Islet precursor cell (in vitro differentiated cells): ENCODE data around the gene NRN1.

Experiments used
- DNase-seq: peaks from one replicate; pipeline ENCODE4 v3.0.0-alpha.2; 2018

Gene NRN1

DNA sequence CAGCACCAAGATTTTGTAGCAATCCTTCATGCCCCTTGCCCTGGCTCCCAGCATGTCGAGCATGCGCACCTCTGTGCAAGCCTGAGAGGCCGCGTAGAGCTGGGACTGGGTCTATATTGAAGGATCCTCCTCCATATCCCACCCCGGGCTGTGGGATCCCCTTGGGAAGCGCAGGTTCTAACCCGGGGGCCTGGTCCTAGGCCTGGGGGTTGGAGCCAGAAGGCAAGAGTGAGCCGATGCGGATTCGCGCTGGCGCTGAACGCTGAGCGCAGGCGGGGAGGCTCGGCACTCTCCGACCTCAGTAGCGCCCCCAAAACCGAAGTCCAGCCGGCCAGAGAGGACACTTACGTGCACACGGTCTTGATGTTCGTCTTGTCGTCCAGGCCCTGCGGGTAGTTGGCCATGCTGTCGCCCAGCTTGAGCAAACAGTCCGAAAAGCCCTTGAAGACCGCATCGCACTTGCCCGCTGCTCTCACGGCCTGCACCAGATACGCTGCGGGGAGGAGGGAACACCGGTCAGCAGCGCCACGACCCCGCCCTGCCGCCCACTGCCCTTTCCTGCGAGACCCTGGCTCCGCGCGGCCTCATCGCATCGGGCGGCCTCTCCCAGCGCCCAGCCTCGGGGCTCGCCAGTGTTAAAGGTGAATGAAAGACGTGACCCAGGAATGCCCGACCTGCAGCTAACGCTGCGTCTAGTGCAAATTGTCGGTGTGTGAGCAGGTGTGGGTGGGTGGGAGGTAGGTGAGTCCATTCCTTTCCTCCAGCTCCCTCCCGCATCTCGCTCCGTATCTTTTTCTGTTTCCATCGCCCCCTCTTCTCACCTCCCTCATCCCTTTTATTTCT, 4.5 kb downstream of the NRN1 start:
- no peak for DNase-seq

DNA sequence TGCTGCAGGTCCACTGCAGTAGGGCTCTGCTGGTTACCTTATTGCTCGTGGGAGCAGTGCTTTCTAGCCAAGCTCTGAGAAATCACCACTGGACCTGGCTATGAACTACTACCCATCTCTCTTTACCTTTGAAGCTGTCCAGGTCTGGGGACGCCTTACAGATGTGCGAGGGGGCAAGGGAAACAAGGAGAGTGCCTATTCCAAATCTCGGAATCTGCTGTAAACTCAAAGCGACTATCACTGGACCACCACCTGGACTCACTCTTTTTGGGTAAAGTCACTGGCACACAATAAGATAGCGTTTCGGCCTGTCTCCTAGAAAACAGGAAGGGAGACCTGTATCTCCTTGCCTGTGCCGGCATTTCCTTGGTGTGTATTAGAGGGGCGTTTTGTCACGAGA, 5.3 kb downstream of the NRN1 start:
- DNase-seq, result no peak

DNA sequence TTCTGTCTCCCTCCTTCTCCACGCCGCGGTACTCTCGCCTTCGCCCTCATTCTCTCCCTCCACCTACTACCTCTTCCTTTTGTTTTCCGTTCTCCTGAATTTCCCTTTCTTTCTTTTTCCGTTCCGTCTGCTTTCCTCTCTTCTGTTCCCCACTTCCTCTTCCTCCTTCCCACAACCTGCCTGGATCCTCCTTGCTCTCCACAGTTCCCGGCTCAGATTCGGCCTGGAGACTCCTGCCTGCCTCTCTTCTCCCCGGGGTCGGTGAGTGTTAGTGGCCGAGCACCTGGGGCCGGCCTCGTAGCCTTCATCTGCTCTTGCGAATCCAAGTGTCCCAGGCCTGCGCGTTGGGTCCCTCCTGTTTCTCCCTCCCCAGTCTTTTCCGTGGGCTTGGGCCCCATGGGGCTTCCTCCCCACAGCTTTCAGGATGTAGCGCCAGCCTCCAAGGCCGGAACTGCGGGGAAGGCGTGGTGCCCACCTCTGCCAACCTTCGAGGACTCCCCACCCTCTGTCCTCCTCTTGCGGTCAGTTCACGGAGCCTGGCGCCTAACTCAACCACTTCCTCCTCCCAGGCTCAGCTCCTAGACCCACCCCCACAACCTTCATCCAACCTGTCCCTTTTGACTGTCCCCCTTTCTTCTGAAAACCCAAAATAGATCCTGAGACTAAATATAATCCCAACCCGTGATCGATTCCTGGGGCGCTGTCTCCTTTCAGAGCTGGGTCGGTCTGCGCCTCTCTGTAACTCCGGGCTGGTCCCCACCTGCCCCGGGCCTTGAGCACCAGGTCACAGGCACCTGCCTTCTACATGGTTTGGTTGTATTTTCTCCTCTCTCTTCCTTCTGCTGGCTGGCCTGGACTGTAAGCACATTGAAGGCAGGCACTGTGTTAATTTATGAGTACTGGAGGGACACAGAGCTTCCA, 6.8 kb downstream of the NRN1 start:
- DNase-seq, result no peak

DNA sequence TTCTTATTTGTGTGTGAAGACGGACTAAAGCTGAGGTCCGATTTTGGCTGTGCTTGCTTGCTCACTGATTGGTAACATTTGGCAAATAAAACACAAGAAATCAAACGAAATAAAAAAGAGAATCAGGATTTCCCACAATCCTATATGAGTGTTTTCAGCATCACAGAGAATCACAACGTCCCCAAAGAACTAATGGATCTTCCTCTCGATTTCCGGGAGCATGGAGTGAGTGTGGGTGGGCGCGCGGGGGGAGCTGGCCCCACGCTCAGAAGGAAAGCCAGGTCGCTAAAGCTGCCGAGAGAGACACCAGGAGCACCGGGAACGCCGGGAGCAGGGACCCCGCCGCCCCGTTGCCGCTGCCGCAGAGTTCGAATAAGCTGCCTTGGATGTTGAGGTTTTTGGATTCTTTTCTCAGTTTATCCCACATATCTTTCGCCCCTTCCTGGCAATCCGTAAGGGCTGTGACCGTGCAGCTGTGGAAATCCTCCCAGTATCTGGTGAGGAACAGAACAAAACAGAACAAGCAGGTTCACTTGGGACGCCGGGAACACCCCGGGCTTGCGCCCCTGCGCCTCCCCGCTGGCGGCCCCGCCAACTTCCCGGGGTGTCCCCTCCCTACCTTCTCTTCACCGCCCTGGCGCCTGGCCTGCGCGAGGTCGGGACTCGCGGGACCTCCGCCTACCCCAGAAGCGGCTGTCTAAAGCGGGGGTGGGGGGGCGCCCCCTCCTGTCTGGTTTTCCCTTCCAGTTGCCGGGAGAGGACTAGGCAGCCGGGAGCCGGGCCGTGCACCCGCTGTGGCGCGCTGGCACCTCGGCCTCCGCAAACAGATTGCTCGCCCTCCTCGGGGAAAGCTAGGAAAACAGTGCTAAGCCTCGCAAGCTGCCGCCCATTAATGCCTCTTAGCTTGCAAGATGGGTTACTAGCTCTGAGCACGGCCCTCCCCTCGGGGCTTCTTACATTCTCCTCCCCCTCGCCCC, 7.7 kb downstream of the NRN1 start:
- DNase-seq, result no peak

DNA sequence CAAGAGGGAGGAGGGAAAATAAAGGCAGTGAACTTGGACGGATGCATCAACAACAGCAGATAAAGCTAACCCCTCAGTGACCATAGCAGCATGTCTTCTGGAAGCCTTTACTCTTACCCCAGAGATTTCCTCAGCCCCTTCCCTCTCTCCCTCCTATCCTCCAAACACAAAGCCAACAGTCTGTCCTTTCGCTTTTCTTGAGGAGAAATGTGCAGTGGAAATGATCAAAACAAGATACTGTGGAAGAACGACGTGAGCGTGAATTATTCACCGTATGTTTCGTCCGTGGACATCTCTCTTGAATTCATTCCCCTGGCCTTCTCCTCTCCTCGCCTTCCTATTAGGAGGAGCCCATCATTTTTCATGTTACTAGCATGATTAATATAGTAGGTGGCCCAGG, 8.5 kb downstream of the NRN1 start:
- no peak for DNase-seq

DNA sequence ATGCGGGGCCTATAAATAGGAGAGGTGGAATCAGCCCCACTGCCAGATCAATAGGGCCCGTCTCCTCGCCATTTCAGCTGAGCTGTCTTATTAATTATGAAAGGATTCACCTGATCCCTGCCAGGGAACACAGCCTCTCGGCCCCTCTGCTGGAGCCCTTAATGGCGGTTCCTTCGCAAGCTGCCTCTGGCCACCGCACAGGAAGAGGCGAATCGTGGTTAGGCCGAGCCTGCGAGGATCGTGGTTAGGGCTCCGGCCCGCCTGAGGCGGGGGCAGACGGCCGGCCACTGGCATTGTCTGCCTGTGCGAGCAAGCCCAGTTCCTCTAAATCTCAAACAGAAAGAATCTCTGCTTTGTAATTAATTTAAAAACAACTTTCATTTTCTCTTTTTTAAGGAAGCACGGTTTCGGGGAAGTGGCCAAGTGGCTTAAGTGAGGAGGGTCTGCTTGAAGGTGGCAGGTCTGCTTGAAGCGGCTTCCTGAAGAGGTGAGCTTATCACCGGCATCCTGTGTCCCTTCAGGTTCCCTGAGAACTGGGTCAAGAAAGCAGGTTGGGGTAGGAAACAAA, 9.2 kb downstream of the NRN1 start:
- DNase-seq, result peak; percentile 80

DNA sequence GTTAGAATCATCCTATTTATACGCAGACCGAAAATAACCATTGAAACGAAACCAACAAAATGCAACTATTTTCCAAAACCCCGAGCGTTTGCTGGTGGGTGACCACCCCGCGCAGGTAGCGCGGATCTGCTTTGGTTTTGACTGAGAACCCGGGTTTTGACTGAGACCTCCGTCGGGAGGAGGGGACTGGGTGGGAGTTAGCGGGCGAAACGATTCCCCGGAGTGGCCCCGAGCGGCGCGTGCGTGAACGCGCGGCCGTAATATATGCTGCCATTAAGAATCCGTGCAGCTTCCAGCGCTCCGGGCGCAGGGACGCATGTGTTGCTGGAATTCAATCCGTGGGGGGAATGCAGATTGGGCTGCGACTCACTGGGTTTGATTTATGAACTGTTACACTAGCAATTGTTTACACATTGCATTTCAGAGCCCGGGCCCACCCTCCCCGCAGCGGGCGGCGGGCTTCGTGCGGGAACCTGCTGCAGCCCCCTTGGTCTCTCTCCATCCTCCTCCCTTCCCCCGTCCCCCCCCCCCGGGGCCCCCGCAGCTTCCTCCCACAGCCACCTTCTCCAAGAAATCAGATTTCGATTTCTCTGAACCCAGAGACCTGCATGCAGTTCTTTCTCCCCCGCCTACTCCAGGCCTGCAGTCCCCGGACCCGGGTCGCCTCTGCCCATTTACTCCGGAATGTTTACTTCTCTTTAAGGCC, 9.9 kb downstream of the NRN1 start:
- peak; percentile 53 for DNase-seq

DNA sequence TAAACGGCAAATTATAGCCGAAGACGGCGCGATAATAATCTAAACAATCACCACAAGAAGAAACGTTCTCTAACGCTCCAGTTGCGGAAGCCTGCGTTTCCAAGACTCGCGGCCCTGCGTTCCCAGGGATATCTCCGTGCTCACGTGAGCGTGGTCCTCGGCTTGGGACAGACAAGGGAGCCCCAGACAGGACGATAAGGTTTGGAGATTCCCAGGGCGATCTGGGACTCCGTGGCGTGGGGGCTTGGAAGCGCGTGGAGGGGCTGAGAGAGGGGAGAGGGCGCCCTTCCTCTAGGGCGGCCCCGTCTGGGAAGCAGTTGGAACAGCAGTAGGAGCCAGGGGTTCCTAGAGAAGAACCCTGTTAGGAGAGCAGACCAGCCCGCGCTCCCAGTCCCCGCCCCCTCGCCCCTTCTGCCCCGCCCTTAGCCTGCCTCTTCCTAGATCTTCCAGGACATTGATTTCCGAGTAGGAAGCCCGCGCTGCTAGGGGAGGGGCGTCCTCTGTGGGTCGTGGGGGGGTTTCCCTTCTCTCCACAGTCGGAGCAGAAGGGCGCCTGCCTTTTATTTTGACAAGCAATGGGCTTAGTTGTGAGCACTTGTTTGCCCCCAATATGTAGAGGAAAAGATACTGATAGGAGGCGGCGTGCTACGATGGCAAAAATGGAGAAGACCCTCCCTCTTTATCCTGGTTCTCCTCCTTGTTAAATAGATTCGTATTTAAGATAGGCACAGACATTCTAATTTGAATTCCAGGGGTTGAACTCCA, 10.6 kb downstream of the NRN1 start:
- peak; percentile 91 for DNase-seq

DNA sequence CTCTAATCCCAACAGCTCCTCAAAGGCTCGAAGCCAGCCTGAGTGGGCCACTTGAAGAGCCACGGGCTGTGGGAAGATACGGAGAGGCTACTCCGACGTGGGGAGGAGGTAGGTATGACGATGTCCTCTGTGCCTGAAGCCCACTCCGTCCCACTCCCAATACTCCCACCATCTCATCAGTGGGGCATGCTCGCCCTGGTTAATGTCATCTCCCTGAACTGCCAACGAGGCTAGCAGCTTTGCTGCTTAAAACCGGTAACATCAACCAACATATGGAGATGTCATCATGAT, 11.1 kb downstream of the NRN1 start:
- no peak for DNase-seq

DNA sequence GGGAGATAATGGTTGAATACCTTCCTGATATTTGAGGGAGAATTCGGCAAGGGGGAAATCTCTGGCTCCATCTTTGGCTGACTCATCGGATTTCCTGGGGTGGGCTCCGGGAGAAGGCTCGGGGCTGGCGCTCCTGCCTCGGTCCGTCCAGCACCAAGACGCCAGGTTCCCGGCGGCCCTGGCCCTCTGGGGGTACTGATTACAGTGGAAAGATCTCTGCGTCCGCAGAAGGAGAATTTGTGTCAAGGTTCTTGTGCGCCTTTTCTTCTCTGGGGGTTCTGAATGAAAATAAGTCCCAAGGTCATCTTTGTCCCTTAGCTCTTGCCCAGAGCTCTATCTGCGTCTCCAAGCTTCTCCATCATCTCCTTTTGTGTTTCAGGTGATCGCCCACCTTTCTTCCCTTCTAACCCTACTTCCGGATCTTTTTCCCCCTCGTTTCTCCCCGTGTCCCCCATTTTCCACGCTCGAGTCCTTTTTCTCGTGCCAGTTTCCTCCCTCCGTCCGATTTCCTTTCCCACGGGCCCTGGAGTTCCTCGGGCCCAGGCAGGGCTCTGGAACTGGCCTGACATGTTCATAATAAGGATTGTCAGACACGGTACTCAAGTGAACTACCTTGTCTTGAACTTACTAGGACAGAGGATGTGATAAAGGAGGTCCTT, 11.6 kb downstream of the NRN1 start:
- no peak for DNase-seq

DNA sequence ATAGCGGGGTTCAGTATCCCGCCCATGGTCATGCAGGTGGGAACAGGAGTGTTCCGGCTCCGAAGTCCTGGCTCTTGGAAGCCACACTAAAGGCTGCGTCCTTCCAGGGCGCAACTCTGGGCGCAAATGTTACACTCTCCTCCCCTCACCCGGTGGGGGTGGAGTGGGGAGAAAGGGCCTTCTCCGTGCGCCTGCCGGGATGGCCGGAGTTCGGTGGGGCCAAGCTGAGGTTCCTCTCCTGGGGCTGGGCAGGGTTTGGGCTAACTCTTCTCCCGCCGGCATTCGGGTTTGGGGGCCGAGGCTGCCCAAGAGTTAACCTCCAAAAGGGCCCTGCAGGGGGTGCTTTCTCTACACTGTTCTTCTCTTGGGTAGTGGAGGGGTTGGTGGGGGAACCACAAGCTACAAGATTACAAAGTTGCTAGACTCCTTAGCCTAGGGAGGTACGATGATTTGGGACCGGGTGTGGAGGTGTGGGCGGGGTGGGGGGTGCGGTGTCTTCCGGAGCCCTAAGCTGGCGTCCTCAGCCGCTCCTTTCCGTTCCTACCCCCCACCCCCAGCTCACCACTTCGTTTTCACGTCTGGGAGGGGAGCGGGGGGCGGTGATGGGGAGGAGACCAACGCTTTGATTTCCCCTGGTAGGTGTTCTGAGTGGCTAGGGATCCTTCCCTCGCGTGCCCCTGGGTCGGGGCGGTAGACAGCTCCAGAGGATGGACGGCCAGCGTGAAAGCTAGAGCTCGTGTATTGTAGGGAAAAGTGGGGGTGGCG, 12.3 kb downstream of the NRN1 start:
- no peak for DNase-seq

DNA sequence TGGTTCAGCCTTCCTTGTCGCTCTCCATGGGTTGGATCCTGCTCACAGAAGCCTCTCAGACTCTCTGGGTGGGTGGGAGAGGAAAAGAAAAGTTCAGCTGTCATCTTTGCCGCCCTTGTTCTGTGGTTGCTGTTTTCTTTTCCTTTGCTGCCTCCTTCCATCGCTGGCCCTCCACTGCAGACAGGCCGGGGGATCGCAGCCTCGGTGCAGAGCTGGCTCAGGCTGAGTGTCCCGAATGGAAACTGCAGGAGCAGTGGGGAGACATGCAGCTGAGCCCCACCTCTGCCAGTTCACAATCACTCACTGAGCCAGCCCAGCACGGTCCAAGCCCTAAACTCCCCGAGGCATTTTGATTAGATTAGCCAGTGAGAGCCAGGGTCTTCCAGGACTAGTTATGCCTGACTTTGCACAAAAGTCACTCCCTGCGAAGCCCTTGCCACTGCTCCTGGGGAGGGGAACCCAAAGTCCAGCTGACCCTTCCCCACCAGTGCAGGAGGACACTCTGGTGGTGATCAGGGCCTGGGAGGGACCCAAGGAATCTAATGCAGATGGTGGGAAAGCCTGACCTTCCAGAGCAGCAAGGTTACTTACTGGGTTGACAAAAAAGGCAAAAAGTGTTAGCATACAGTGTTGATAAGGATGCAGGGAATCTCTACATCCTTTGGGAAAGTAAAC, 14.0 kb downstream of the NRN1 start:
- no peak for DNase-seq

DNA sequence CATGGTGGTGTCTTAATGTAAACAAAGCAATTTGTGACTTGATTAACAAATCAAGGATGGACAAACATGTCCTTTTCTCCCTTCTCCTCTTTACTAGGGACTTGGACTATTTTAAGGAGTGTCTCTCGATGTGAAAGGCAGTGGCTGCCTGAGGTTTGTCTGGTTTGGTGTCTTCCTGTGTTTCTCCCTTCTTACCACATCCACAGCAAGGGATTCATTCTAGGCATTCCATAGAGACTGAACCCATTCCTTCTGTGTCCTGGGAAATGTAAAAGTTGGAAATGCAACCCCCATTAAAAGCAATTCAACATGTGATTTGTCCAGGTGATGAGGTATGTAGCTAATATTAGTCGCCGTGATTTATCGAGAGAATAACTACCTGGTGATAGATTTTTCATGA, 15.9 kb downstream of the NRN1 start:
- DNase-seq, result no peak

DNA sequence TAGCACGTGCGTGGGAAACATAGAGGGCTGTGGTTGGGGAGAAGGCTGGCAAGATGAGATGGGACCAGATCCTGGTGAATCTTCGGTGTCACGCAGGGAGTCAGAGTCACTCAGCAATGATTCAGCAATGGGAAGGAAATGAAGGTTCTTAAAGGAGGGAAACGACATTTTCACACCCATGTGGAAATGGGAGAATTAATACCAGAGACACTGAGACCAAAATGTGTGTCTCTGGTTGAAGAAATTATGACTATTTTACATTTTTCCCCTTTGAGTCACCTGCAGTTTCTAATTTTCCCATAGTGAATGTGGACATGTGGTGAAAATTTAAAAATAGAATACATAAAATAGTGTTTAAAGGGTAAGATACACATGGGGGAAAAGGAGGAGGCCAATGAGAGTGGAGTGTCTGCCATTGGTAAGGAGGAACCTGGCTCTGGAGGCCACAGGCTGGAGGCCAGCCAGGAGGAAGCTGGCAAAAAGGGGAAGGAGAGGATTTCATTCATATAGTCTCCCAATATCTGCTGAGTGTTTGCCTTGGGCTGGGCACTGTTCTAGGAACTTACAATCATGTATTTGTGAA, 17.5 kb downstream of the NRN1 start:
- no peak for DNase-seq

DNA sequence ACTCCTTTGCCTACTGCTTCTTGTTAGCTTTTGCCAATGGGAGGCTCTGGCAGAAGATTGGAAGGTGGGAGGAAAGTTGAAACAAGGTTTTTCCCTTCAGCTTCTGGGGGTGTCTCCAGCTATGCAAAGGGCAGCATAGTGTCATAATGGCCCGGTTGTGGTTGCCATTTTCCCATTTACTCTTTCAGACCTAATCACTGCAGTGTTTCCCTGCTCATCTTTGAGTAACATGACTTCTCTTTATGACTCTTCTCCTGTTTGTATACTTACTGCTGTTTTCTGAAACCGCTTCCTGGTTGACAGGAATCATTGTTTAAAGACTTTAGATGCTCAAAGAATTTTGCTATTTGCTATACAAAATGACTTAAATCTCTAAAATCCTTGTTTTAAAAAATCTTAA, 19.9 kb downstream of the NRN1 start:
- DNase-seq, result no peak

DNA sequence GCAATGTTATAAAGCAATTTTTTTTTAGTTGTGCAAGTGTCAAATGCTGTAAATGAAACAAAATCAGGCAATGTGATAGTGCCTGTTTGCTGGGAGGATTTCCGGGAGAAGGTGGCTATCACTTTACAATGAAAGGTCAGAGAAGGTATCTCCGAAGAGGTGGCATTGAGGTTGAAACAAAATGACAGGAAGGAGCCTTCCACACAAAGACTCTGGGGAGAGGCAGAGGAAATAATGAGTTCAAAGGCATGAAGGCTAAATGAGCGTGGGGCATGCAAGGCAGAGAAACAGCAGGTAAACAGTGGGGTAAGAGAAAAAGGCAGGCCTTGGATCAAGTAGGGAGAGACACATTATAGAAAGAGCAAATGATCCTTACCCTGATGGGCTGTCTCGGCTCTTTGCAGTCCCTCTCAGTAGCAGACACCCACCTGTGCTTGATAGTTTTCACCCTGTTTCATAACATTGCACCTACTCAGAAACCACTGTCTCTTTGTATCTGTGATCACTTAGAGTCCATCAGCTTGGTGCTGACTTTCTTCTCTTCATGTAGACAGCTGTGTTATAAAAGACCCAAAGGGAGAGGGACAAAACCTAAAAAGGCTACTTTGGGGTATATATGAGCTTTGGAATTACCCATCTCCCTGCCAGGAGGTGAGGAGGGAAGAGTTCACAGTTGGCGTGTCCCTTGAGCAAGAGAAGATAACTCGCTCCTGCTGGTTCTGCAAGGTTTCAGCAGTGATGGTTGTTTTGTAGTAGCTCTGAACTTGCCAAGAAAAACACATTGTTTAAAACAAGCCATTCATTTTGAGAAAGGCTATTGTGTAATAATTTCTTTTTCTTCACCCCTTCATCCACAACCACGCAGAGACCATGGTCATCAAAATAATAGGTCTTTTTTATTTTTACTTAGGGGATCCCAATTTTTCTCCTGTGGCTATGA, 22.3 kb downstream of the NRN1 start:
- DNase-seq, result no peak

DNA sequence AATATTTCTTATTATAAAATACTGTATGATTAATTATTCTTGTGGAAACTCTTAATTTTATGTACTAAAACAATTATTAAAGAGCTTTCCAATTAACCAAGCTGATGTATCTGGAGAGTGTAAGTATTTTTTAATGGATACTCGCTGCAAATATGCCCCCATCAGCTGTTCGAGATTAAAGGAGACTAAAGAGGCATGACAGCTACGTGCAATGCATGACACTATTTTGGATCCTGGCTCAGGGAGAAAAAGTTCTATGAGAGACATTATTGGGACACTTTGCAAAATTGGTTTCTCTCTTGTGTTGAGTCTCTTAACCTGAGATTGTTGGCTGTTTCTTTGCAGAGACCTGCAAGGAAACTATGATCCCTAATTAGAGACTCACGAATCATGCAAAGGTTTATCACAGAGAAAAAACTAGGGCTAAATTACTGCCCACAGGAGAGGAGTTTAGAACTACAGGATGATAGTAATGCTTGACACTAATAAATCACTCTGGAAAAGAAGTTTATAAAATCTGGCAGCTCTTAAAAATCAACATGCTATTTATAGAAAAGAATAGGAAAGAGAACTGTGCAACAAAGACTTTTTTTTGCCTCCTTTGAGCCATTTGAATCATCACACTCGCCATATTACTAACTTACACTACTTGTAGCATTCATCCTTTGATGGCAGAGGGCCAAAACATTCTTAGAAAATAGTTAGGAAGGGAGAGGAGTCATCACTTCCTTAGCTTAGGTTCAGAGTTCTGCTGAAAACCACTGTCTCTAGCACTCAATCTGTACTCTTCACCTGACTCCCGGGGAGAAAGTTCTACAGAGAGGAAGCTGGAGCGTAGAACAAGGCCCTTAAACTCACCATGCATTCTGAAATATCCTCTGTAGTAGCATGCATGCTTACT, 25.3 kb downstream of the NRN1 start:
- no peak for DNase-seq
